ENCODE data around the gene TMEM143.
A peak's percentile ranks its signal among the peaks of the same experiment; 100 is the strongest.

The TMEM143 gene

DNA sequence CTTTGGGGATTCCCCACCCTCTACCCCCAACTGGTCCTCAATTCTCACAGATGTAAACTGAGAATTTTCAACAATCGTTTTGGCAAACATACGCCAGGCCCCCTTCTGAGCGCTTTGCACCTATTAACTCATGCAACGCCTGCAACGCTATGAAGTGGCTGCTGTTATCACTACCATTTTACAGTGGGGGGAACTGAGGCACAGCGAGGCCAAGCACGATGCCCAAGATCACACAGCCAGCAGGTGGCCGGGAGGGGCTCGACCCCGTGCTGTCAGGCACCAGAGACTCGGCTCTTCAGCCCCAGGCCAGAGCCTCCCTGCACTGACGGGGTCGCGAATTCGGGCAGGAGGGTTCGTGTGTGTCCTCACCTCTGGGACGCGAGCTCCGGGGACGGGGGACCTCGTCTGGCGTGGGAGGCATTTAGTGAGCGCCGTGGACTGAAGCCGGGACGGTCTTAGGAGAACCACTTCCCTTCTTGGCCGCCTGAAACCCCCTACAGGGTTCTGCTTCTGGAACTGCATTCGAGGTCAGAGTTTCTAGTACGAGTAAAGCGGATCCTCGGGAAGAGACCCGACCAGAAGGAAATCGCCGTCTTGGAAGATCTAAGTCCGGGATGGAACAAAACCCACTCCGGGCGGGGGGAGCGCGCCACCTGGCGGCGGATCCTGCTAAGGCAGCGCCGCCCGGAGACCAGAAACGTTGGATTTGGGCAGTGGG, 72.8 kb downstream of the TMEM143 start:
- peak; percentile 83 for DNase-seq

GRCh38 chr19:48290401-48290770, 73.4 kb downstream of the TMEM143 start:
- peak; percentile 78 for DNase-seq

DNA sequence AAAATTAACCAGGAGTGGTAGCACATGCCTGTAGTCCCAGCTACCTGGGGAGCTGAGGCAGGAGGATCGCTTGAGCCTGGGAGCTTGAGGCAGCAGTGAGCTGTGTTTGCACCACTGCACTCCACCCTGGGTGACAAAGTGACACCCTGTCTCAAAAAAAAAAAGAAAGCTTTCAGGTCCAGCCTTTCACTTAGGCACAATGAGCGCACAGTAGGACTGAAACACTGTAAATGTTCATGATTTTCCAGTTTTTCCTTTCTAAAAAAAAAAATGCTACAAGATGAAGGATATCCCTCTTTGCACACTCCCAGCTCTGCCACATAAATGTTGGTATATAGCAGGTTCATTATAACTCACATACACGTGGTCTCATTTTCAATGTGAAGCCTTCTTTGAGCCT, 76.0 kb downstream of the TMEM143 start:
- DNase-seq = no peak

DNA sequence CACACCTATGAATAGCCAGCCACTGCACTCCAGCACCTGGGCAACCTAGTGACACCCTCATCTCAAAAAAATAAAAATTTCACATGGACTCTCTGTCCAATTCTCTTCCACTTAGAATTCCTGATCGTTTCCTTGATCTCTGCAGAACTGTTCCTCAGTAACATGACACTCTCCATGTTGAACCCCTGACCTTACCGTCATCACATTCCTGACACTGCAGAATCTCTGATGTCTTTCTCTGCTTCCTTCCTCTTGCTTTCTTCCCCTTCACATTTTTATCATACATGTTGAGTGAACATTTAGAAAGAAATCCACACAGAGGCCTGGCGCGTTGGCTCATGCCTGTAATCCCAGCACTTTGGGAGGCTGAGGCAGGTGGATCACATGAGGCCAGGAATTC, 78.8 kb downstream of the TMEM143 start:
- peak; percentile 71 for DNase-seq

GRCh38 chr19:48283908-48284307, 79.8 kb downstream of the TMEM143 start:
- peak; percentile 93 for DNase-seq
